HepG2 (cell line): Measurements from ENCODE around the gene PLBD2. TPM values are rescaled to one million over a fixed set of nuclear protein-coding genes. Genes with fewer than 3 reads are reported as not detected.

Source experiments
- ATAC-seq: fragments of 200-7000 bp; cut with Tn5 transposase; 3 replicates; pipeline ENCODE4 v1.9.1; 2020; ENCODE audit warnings: mild to moderate bottlenecking, moderate library complexity
- BruUV-seq: library from RNA; stranded (reverse); fragments of 400-500 nt; replicated peaks from 2 replicates; lab custom pipeline; 2021; lab: Mats Ljungman, UMichigan
- CTCF ChIA-PET: fragments of 300-600 bp; formaldehyde crosslinking; extraction: SDS; loops from one replicate; lab custom pipeline; 2021; ENCODE audit warnings: low total read pairs, inconsistent platforms, low intra/inter-chr PET ratio; lab: Yijun Ruan, JAX
- POLR2A ChIA-PET: fragments of 350-600 bp; sonication (Branson Sonifier 250); formaldehyde crosslinking; loops from one replicate; lab custom pipeline; 2020; ENCODE audit warnings: antibody characterized with exemption, inconsistent platforms; lab: Yijun Ruan, JAX
- DNase-seq: peaks from one replicate; pipeline ENCODE4 v3.0.0-alpha.2; 2015; ENCODE audit warnings: low spot score
- FAIRE-seq: peaks from 3 replicates; lab custom pipeline; 2011; peaks lifted over from hg19 to GRCh38; lab: Jason Lieb, UNC
- H2AFZ ChIP-seq: one replicate; pipeline ENCODE4 v1.6.1; 2011; ENCODE audit warnings: low read length, inconsistent platforms
- H3K27ac ChIP-seq: fragments of 300-600 bp; 3 replicates; pipeline ENCODE4 v1.8.0; 2011; ENCODE audit warnings: mixed run types, mild to moderate bottlenecking, mixed read lengths, low read length, inconsistent platforms; ENCODE audit not compliant: insufficient read depth; ENCODE audit errors: extremely low read length
- H3K27me3 ChIP-seq, 2 experiments: fragments of 200-600 bp in 1 of 2; 2 replicates in 1 of 2; 3 replicates in 1 of 2; pipeline versions ENCODE4 v1.6.0 to v1.8.0; 2011; ENCODE audit warnings: low read length in 2 of 2, mild to moderate bottlenecking in 2 of 2, moderate library complexity in 2 of 2, inconsistent platforms in 1 of 2; ENCODE audit not compliant: insufficient read depth in 2 of 2, control insufficient read depth in 1 of 2
- H3K36me3 ChIP-seq, 2 experiments: fragments of 200-600 bp in 1 of 2; replicated peaks in 1 of 2; 2 replicates in 1 of 2; 3 replicates in 1 of 2; pipeline versions ENCODE4 v1.5.1 to v1.8.0; 2011; ENCODE audit warnings: low read length in 2 of 2, inconsistent platforms in 1 of 2; ENCODE audit not compliant: insufficient read depth in 2 of 2, control insufficient read depth in 1 of 2
- H3K4me1 ChIP-seq: 2 replicates; pipeline ENCODE4 v1.5.1; 2012; ENCODE audit warnings: low read length, inconsistent platforms; ENCODE audit not compliant: insufficient read depth
- H3K4me2 ChIP-seq: 2 replicates; pipeline ENCODE4 v1.6.0; 2011; ENCODE audit warnings: low read depth, low read length, inconsistent platforms
- H3K4me3 ChIP-seq, 3 experiments: fragments of 200-600 bp in 1 of 3; sonication (generic), shearing (Covaris generic) in 1 of 3; replicated peaks in 1 of 3; 2 replicates each; pipeline ENCODE4 v1.5.1; 2011 to 2016; ENCODE audit warnings: low read length in 3 of 3, inconsistent platforms in 2 of 3, low read depth in 2 of 3, mild to moderate bottlenecking in 2 of 3, control low read depth in 1 of 3, mixed read lengths in 1 of 3; ENCODE audit not compliant: insufficient read depth in 1 of 3
- H3K79me2 ChIP-seq: one replicate; pipeline ENCODE4 v1.6.1; 2011; ENCODE audit warnings: low read length, inconsistent platforms; ENCODE audit not compliant: insufficient read depth
- H3K9ac ChIP-seq: 2 replicates; pipeline ENCODE4 v1.6.0; 2011; ENCODE audit warnings: mild to moderate bottlenecking, low read depth, low read length, inconsistent platforms; ENCODE audit not compliant: insufficient read depth
- H3K9me3 ChIP-seq: 2 replicates; pipeline ENCODE4 v1.5.1; 2012; ENCODE audit warnings: mild to moderate bottlenecking, low read length
- H4K20me1 ChIP-seq: 2 replicates; pipeline ENCODE4 v1.6.0; 2011; ENCODE audit warnings: inconsistent platforms, mild to moderate bottlenecking, low read length, moderate library complexity; ENCODE audit not compliant: insufficient read depth
- FOSL1 ChIP-seq: sonication (generic); formaldehyde crosslinking; IDR thresholded peaks from 2 replicates; pipeline ENCODE4 v1.9.0; 2021; ENCODE audit warnings: missing genetic modification reagents, borderline replicate concordance
- IKZF1 ChIP-seq: fragments of 450-650 bp; IDR thresholded peaks from 2 replicates; pipeline ENCODE4 v1.7.1; 2016
- MAFF ChIP-seq: IDR thresholded peaks from 2 replicates; pipeline ENCODE4 v1.6.1; 2011; ENCODE audit warnings: low read depth, low read length, improper control_type of control experiment
- MIER3 ChIP-seq: IDR thresholded peaks from 2 replicates; pipeline ENCODE4 v1.6.1; 2016; ENCODE audit warnings: missing compliant biosample characterization, borderline replicate concordance
- MZF1 ChIP-seq: sonication (generic); formaldehyde crosslinking; IDR thresholded peaks from 2 replicates; pipeline ENCODE4 v1.8.1; 2023; ENCODE audit warnings: mild to moderate bottlenecking, missing genetic modification reagents, borderline replicate concordance
- NONO ChIP-seq, 2 experiments: fragments of 450-650 bp in 1 of 2; sonication (generic) in 1 of 2; formaldehyde crosslinking in 1 of 2; IDR thresholded peaks in 1 of 2; conservative IDR thresholded peaks in 1 of 2; 2 replicates each; pipeline versions ENCODE4 v1.6.1 to v1.8.0; 2017 to 2022; ENCODE audit warnings: mild to moderate bottlenecking in 1 of 2, missing genetic modification reagents in 1 of 2, moderate library complexity in 1 of 2
- SALL1 ChIP-seq: sonication (generic); formaldehyde crosslinking; IDR thresholded peaks from 2 replicates; pipeline ENCODE4 v1.8.0; 2022; ENCODE audit warnings: mild to moderate bottlenecking, missing genetic modification reagents
- TMF1 ChIP-seq: sonication (generic); formaldehyde crosslinking; IDR thresholded peaks from 2 replicates; pipeline ENCODE4 v1.8.1; 2022; ENCODE audit warnings: low read depth, missing genetic modification reagents
- YEATS2 ChIP-seq: sonication (generic); formaldehyde crosslinking; IDR thresholded peaks from 2 replicates; pipeline ENCODE4 v1.4.0; 2020; ENCODE audit warnings: missing genetic modification reagents, borderline replicate concordance
- ZBTB46 ChIP-seq: sonication (generic); formaldehyde crosslinking; IDR thresholded peaks from 2 replicates; pipeline ENCODE4 v1.4.0; 2020; ENCODE audit warnings: mild to moderate bottlenecking, missing genetic modification reagents, borderline replicate concordance
- ZNF143 ChIP-seq: sonication (generic); formaldehyde crosslinking; IDR thresholded peaks from 2 replicates; pipeline ENCODE4 v1.4.0; 2020; ENCODE audit warnings: missing genetic modification reagents
- ZNF281 ChIP-seq: sonication (generic); formaldehyde crosslinking; IDR thresholded peaks from 2 replicates; pipeline ENCODE4 v1.4.0; 2020; ENCODE audit warnings: missing genetic modification reagents, borderline replicate concordance
- ZNF460 ChIP-seq: sonication (generic); formaldehyde crosslinking; IDR thresholded peaks from 2 replicates; pipeline ENCODE4 v1.5.1; 2020; ENCODE audit warnings: missing genetic modification reagents, mild to moderate bottlenecking, borderline replicate concordance
- WGBS: methylation state at CpG from one replicate; pipeline ENCODE4 v1.1.6; 2017; ENCODE audit warnings: low lambda C conversion rate; 5-methylcytosine and 5-hydroxymethylcytosine counted together
- in situ Hi-C: cut with HindIII; loops from 2 replicates; pipeline ENCODE4 v1.10.0; 2017; ENCODE audit warnings: low pct_unique_long_range_greater_than_20kb; ENCODE audit not compliant: extremely low pct_ligation_motif_present
- intact Hi-C: fragments of 100-400 bp; cut with micrococcal nuclease; formaldehyde crosslinking; loops from one replicate; pipeline ENCODE4 v1.10.0; 2022; ENCODE audit not compliant: unreplicated experiment
- polyA plus RNA-seq, 8 experiments: library from polyadenylated mRNA; depleted of rRNA in 3 of 8; stranded (reverse) in 7 of 8; unstranded in 1 of 8; fragments of >200 nt; fragmentation: Illumina TruSeq in 4 of 8; extraction: Trizol in 4 of 8; gene quantifications; 2 replicates each; pipeline versions ENCODE4 v1.2.1 to v1.2.3, GENCODE V29; 2011 to 2016; ENCODE audit warnings: low read depth in 4 of 8, missing spikeins in 1 of 8, mixed read lengths in 1 of 8; ENCODE audit not compliant: insufficient read depth in 1 of 8
- total RNA-seq, 5 experiments: library from RNA; depleted of rRNA; stranded (reverse); fragments of >200 nt; fragmentation: Illumina TruSeq; extraction: Trizol; gene quantifications; 2 replicates each; pipeline ENCODE4 v1.2.3, GENCODE V29; 2016; ENCODE audit warnings: low read depth in 1 of 5
- TF ChIP-seq, protein P1 (sequence below): sonication (generic); formaldehyde crosslinking; IDR thresholded peaks from 2 replicates; pipeline ENCODE4 v1.5.0; 2020; ENCODE audit warnings: missing genetic modification reagents
- TF ChIP-seq, protein P2 (sequence below): fragments of 450-650 bp; IDR thresholded peaks from 2 replicates; pipeline ENCODE4 v1.6.1; 2017

PLBD2 gene
- total and polyA plus RNA-seq, 2 of the 13 experiments (the other 11 are each of a cell fraction or from before 2014, with no cell fraction given), result 6.7 to 8.5 TPM

- intact Hi-C loops (no loop called here), in situ Hi-C loops (no loop called here)
- no TSS peak for BruUV-seq
- peaks cover 9% of the 10 kb centered on the region for H3K4me1 ChIP-seq
- H3K4me3 ChIP-seq, result no peak overlapping the region
- no peaks in the 10 kb centered on the region for H3K9me3 ChIP-seq
- H3K79me2 ChIP-seq, result no peaks in the 10 kb centered on the region
- ChIA-PET POLR2A (no interaction called here), CTCF (no interaction called here)
- TF ChIP-seq ZNF460 (no peak), ZNF143 (CRISPR knock-in tag) (no peak), MIER3 (CRISPR knock-in tag) (no peak), TMF1 (CRISPR knock-in tag) (no peak), IKZF1 (no peak), YEATS2 (CRISPR knock-in tag) (no peak), SALL1 (no peak), NONO (IDR thresholded peaks at IDR 0.05) (no peak), NONO (CRISPR knock-in tag; conservative IDR thresholded peaks at IDR 0.05) (no peak), ZBTB46 (CRISPR knock-in tag) (no peak), MAFF (no peak), ZNF281 (no peak), FOSL1 (no peak), MZF1 (CRISPR knock-in tag) (no peak)
- TF ChIP-seq, protein P1, sequence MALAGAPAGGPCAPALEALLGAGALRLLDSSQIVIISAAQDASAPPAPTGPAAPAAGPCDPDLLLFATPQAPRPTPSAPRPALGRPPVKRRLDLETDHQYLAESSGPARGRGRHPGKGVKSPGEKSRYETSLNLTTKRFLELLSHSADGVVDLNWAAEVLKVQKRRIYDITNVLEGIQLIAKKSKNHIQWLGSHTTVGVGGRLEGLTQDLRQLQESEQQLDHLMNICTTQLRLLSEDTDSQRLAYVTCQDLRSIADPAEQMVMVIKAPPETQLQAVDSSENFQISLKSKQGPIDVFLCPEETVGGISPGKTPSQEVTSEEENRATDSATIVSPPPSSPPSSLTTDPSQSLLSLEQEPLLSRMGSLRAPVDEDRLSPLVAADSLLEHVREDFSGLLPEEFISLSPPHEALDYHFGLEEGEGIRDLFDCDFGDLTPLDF, result no peak
- TF ChIP-seq, protein P2, sequence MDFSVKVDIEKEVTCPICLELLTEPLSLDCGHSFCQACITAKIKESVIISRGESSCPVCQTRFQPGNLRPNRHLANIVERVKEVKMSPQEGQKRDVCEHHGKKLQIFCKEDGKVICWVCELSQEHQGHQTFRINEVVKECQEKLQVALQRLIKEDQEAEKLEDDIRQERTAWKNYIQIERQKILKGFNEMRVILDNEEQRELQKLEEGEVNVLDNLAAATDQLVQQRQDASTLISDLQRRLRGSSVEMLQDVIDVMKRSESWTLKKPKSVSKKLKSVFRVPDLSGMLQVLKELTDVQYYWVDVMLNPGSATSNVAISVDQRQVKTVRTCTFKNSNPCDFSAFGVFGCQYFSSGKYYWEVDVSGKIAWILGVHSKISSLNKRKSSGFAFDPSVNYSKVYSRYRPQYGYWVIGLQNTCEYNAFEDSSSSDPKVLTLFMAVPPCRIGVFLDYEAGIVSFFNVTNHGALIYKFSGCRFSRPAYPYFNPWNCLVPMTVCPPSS, result no peak
- no peak overlapping the region for H3K4me2 ChIP-seq
- no peak overlapping the region for H3K27ac ChIP-seq
- FAIRE-seq, result no peak
- H4K20me1 ChIP-seq, result no peaks in the 10 kb centered on the region
- no peak overlapping the region for H2AFZ ChIP-seq
- peaks cover 0 to 1% of the 10 kb centered on the region in 2 experiments; a peak in 1 of 5 replicates for H3K27me3 ChIP-seq
- H3K36me3 ChIP-seq, result no peaks in the 10 kb centered on the region
- WGBS, result 44% methylated on average over 5 of the region's 5 CpGs
- no peak overlapping the region for H3K9ac ChIP-seq
- no peak for DNase-seq
- no peak for ATAC-seq
Measured at GRCh38 chr12:113339540-113339939, 18.8 kb upstream of the PLBD2 start.
